Muscle of leg (tissue), 11 donors: ENCODE measurements around the gene SLC39A1. TPM values are rescaled to one million over a fixed set of nuclear protein-coding genes. Genes with fewer than 3 reads are reported as not detected.
A peak's percentile ranks its signal among the peaks of the same experiment; 100 is the strongest.
"Not testable (repeated sequence)": the region's sequence is repeated elsewhere in the genome, so short reads cannot be mapped to it uniquely, and the experiment has no call there.

Source experiments
- DNase-seq: peaks from one replicate; pipeline ENCODE4 v3.0.0; 2013
- H3K27ac ChIP-seq: one replicate; pipeline ENCODE4 v1.5.1; 2013; ENCODE audit warnings: mild to moderate bottlenecking, low read length, control low read depth
- H3K27me3 ChIP-seq: one replicate; pipeline ENCODE4 v1.6.1; 2013; ENCODE audit warnings: low read length; ENCODE audit not compliant: control insufficient read depth, insufficient read depth
- H3K36me3 ChIP-seq: one replicate; pipeline ENCODE4 v1.6.1; 2013; ENCODE audit warnings: low read length; ENCODE audit not compliant: control insufficient read depth, insufficient read depth
- H3K4me1 ChIP-seq: one replicate; pipeline ENCODE4 v1.6.1; 2013; ENCODE audit warnings: low read length; ENCODE audit not compliant: control insufficient read depth, insufficient read depth
- H3K4me3 ChIP-seq: one replicate; pipeline ENCODE4 v1.5.1; 2013; ENCODE audit warnings: low read length, control low read depth
- H3K9me3 ChIP-seq: replicated peaks from 2 replicates; pipeline ENCODE4 v1.6.1; 2013; ENCODE audit warnings: low read depth, low read length; ENCODE audit not compliant: control insufficient read depth
- WGBS: methylation state at CpG from one replicate; pipeline ENCODE4 v1.1.5; 2013; ENCODE audit warnings: missing lambda C conversion rate; ENCODE audit not compliant: insufficient coverage; 5-methylcytosine and 5-hydroxymethylcytosine counted together
- polyA plus RNA-seq, 8 donors: library from polyadenylated mRNA; unstranded; fragments of 120-200 nt; gene quantifications; one replicate each; pipeline versions ENCODE4 v1.2.1 to v1.2.3, GENCODE V29; 2013; ENCODE audit warnings: inconsistent platforms in 1 of 8, low replicate concordance in 1 of 8; ENCODE audit not compliant: insufficient read length in 8 of 8, insufficient read depth in 1 of 8
- total RNA-seq: library from RNA; stranded (reverse); fragments of 120-200 nt; gene quantifications from one replicate; pipeline ENCODE4 v1.2.4, GENCODE V29; 2013

The SLC39A1 gene
- total and polyA plus RNA-seq, 9 donors, result 33.0 to 59.2 (median 44.4) TPM

GRCh38 chr1:153991151-153991630 lies 27.9 kb upstream of the SLC39A1 start:
- Histone ChIP-seq H3K9me3 (no peaks in the 10 kb centered on the region), H3K4me3 (peak overlapping the region; percentile 77), H3K27me3 (no peaks in the 10 kb centered on the region), H3K36me3 (peaks cover 30% of the 10 kb centered on the region), H3K27ac (peak overlapping the region; percentile 86), H3K4me1 (peaks cover 8% of the 10 kb centered on the region)
- no peak for DNase-seq
- 15% methylated on average over 4 of the region's 9 CpGs for WGBS

GRCh38 chr1:153990468-153991150 lies 27.3 kb upstream of the SLC39A1 start, which contains the start of gene RPS27:
RPS27 (plus strand) TSS chr1:153990762; CDS start chr1:153990797, 35 bp downstream.
- H3K27ac ChIP-seq, result peak within 1 kb of the TSS; percentile 86
- peaks cover 30% of the 10 kb centered on the region for H3K36me3 ChIP-seq
- peak within 1 kb of the TSS; percentile 77 for H3K4me3 ChIP-seq
- under 1% methylated on average over 21 of the region's 36 CpGs for WGBS
- peak; percentile 100 for DNase-seq
- no peaks in the 10 kb centered on the region for H3K27me3 ChIP-seq
- H3K4me1 ChIP-seq, result peaks cover 10% of the 10 kb centered on the region
- H3K9me3 ChIP-seq, result no peaks in the 10 kb centered on the region

- no peak for DNase-seq
- Histone ChIP-seq H3K27ac (no peak overlapping the region), H3K4me1 (peaks cover 19% of the 10 kb centered on the region), H3K36me3 (peaks cover 18% of the 10 kb centered on the region), H3K27me3 (no peaks in the 10 kb centered on the region), H3K9me3 (no peaks in the 10 kb centered on the region), H3K4me3 (no peak overlapping the region)
- WGBS, result 95% methylated on average over 3 of the region's 8 CpGs
These were observed 24.3 kb upstream of the SLC39A1 start for GRCh38 chr1:153987621-153988020.

GRCh38 chr1:153985941-153986761 lies 22.8 kb upstream of the SLC39A1 start, which contains the start of gene RAB13:
RAB13 (minus strand) TSS chr1:153986339; CDS start chr1:153986236, 103 bp downstream.
- peak; percentile 93 for DNase-seq
- Histone ChIP-seq H3K4me1 (peaks cover 14% of the 10 kb centered on the region), H3K27ac (peak within 1 kb of the TSS; percentile 99), H3K36me3 (peaks cover 19% of the 10 kb centered on the region), H3K9me3 (no peaks in the 10 kb centered on the region), H3K27me3 (no peaks in the 10 kb centered on the region), H3K4me3 (peak within 1 kb of the TSS; percentile 72)
- 0% methylated on average over 15 of the region's 32 CpGs for WGBS

GRCh38 chr1:153985341-153985912 lies 22.1 kb upstream of the SLC39A1 start:
- WGBS, result 9% methylated on average over 6 of the region's 7 CpGs
- Histone ChIP-seq H3K36me3 (peaks cover 20% of the 10 kb centered on the region), H3K27me3 (no peaks in the 10 kb centered on the region), H3K27ac (peak overlapping the region; percentile 99), H3K9me3 (no peaks in the 10 kb centered on the region), H3K4me3 (peak overlapping the region; percentile 72), H3K4me1 (peaks cover 14% of the 10 kb centered on the region)
- peak; percentile 64 for DNase-seq

- Histone ChIP-seq H3K36me3 (peaks cover 20% of the 10 kb centered on the region), H3K4me3 (no peak overlapping the region), H3K27ac (no peak overlapping the region), H3K9me3 (no peaks in the 10 kb centered on the region), H3K4me1 (peaks cover 14% of the 10 kb centered on the region), H3K27me3 (no peaks in the 10 kb centered on the region)
- DNase-seq, result no peak
- 71% methylated on average over 2 of the region's 6 CpGs for WGBS
These were observed 21.0 kb upstream of the SLC39A1 start for GRCh38 chr1:153984123-153984894.

GRCh38 chr1:153981735-153982134 lies 18.4 kb upstream of the SLC39A1 start:
- not testable (repeated sequence) for DNase-seq, H3K27ac ChIP-seq

GRCh38 chr1:153979091-153979490 lies 15.8 kb upstream of the SLC39A1 start:
- peaks cover 38% of the 10 kb centered on the region for H3K36me3 ChIP-seq
- not testable (repeated sequence) for H3K27ac ChIP-seq, DNase-seq, H3K4me3 ChIP-seq, H3K9me3 ChIP-seq, H3K27me3 ChIP-seq
- peaks cover 17% of the 10 kb centered on the region for H3K4me1 ChIP-seq
- WGBS, result 86% methylated on average over 3 of the region's 12 CpGs

More at GRCh38 chr1:153981735-153982134, 18.4 kb upstream of the SLC39A1 start:
- not testable (repeated sequence) for H3K9me3 ChIP-seq, H3K4me3 ChIP-seq, H3K27me3 ChIP-seq
- Histone ChIP-seq H3K36me3 (peaks cover 20% of the 10 kb centered on the region), H3K4me1 (peaks cover 19% of the 10 kb centered on the region)
- WGBS, result no CpG with 5 or more reads among the region's 2 CpGs

- no peak for DNase-seq
- Histone ChIP-seq H3K27me3 (no peaks in the 10 kb centered on the region), H3K4me1 (peaks cover 17% of the 10 kb centered on the region), H3K36me3 (peaks cover 43% of the 10 kb centered on the region), H3K4me3 (peak overlapping the region; percentile 68), H3K9me3 (no peaks in the 10 kb centered on the region), H3K27ac (peak overlapping the region; percentile 95)
- 52% methylated on average over 2 of the region's 9 CpGs for WGBS
These were observed 15.1 kb upstream of the SLC39A1 start for GRCh38 chr1:153978274-153978909.
